ENCODE measurements around the gene ACOX3.

Gene ACOX3

DNA sequence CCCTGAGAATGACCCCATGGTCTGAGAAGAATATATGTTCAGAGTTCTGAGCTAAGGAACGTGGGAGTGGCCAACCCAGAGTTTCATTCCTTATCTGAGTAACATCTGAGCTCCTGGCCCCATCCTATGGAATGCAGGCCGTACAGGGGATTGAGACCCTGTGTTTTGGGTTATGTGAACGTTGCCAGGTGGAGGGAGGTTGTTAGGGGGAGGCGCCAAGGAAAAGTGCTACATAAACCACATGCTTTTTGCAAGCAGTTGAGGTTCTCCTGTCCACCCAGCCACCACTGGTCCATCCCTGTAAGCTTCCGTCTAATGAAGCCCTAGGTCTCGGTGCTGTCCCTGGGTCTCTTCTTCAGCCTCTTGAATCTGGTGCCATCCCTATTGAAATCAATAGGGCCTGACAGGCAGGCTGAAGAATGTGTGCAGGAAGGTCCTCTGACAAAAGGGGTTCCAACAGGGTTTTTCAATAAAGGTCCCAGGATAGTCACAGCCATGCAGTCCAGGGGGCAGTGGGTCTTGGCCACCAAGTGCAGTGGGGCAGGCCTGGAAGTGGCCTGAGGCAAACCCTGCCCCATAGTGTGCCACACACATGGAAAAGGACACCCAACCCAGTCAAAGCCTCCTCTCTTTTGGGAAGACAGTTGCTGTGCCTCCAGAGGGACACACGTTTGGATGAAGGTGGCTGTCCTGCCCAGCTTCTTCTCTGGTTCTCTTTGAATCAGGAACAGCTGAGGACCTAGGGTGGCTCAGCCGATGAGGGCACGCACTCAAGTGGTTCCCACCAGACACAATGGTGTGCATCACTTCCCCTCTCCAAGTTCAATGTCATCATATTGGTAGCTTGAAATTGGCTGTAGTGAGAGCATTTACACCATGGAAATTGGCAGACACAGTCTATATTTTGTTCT, 117.5 kb downstream of the ACOX3 start:
- DNase-seq (ENCODE audit: low read depth, low spot score) = no peak

DNA sequence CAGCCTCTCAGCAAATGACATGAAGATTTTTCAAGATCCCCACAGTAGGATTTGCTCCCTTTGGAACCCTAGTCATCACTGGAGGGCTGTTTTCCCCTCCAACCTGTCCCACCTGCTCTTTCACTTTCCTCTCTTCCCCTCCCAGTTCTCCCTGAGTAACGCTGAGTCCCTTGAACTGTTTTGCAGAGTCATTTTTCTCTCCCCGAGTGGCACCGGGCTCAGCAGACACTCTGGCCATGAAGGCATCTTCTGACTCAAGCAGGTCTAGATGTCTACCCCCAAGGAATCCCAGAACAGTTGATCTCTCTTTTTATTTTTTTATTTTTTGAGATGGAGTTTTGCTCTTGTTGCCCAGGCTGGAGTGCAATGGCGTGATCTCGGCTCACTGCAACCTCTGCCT, 118.8 kb downstream of the ACOX3 start:
- DNase-seq (ENCODE audit: low read depth, low spot score) = no peak

DNA sequence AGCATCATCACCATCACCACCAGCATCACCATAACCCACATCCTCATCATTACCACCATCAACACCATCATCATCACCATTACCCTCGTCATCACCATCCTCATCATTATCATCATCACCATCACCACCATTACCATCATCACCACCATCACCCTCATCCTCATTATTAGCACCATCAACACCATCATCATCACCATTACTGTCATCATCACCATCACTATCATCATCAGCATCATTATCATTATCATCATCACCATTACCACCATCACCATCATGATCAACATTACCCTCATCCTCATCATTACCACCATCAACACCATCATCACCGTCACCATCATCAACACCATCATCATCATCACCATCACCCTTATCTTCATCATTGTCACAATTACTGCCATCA, 119.3 kb downstream of the ACOX3 start:
- DNase-seq (ENCODE audit: low read depth, low spot score) = no peak

DNA sequence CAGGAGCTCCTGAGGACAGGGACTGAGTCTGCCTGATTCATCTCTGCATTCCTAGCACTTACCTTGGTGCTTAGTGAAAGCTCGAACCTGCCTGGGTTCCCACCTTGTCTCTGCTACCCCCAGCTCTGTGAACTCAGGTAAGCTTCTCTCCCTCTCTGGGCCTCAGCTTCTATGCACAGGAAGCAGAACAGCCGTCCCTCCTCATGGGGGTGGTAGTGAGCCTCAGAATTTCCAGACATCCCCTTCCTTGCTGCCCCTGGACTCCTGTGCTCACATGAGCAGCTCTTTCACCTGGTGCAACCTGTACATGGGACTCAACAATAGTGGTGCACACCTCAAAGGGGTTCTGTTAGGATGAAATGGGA, 120.2 kb downstream of the ACOX3 start:
- no peak for DNase-seq (ENCODE audit: low read depth, low spot score)

DNA sequence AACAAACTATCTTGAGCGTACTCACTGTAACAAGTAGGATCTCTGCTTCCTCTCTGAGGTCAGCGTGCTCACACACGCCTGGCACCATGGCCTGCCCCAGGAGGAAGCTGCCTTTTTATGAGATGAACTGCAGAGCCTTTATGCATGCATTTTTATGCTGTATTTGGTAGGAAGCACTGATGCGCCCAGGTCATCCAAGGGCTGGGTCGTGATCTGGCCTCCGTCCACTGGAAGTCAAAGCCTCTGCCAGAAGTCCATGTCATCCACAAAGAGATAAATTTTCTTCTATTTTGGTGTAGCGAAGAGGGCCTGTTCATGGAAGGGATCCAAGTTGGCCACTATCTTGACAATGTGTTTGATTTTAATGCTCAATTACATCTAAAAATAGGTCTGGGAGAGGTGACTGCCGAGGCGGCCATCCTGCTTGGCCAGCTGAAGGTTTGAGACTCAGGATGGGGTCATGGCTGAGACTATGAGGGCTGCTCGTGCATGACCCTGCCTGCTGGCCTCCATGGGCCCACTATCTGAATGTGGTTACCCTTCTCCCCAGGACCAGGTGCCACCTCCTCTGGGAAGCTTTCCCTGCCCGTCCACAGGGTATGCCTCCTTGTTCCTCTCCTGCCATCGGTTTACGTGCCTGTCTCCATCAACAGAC, 120.7 kb downstream of the ACOX3 start:
- DNase-seq (ENCODE audit: low read depth, low spot score) = no peak

DNA sequence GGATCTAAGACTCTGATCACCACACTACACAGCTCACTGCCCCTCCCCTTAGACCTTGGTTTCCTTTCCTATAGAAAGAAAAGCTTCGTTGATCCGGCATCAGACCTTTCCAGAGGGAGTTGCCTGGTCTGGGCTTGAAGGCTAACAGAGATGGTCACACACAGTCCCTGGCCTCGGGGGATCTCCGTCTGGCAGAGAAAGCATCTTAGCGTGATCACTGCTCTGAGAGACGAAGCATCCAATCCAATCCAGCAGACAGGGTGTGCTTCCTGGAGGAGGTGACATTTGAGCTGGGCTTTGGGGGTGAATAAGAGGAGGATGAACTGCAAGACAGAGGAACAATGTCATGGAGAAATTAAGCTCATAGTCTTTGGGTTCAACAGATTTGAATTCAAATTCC, 121.5 kb downstream of the ACOX3 start:
- DNase-seq (ENCODE audit: low read depth, low spot score) = no peak

DNA sequence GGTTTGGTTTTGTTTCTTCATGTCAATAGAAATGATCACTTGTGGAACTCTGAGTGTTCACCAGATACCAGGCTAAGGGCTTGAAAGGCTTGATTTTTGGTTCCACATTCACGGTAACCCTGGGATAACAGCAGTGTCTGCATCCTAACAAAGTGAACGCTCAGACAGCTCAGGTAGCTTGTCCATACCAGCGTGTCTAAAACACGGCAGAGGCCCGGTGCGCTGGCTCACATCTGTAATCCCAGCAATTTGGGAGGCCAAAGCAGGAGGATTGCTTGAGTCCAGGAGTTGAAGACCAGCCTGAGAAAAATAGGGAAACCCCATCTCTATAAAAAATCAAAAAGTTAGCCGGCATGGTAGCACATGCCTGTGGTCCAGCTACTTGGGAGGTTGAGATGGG, 122.0 kb downstream of the ACOX3 start:
- DNase-seq (ENCODE audit: low read depth, low spot score) = no peak

DNA sequence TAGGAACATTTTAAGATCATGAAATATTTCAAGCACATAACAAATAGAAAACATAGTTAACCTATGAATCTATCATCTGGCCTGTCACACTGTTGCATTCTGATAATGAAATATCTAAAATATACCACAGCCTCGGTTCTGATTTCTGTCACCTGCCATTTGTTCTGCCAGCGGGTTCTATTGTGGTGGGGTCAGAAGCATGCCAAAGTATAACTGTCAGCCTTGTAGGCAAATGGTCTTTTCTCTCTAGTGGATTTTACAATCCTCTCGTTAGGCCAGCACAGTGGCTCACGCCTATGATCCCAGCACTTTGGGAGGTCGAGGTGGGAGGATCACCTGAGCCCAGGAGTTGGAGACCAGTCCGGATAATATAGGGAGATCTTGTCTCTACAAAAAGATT, 123.0 kb downstream of the ACOX3 start:
- no peak for DNase-seq (ENCODE audit: low read depth, low spot score)

DNA sequence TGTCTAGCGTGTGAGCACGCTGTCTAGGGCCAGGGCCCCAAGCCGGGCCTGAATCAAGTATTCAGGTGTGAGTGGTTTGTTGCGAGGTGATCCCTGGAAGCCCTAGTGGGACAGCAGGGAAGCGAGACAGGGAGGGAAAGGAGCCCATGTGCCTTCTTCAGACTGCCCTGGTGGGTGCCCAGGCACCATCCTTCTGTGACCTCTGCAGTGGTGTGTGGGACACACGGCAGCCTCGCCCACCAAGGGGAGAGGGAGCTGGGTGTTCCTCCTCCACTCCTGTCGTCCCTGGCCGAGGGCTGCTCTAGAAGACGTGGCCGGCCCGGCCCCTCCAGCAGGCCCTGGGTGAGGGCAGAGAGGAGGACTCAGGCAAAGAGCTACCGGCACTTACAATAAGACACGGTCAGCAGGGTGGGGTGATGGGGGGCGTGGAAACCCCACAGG, 123.6 kb downstream of the ACOX3 start:
- DNase-seq (ENCODE audit: low read depth, low spot score) = no peak
